HG03439 (cell line): Measurements from ENCODE around the gene COX15.
A peak's percentile ranks its signal among the peaks of the same experiment; 100 is the strongest.
"Not testable (repeated sequence)": the region's sequence is repeated elsewhere in the genome, so short reads cannot be mapped to it uniquely, and the experiment has no call there.

ENCODE experiments used
- ATAC-seq: cut with Tn5 transposase; IDR thresholded peaks from one replicate; pipeline ENCODE4 v1.9.1; 2021; ENCODE audit warnings: mild to moderate bottlenecking, moderate library complexity; ENCODE audit not compliant: unreplicated experiment

The COX15 gene

DNA sequence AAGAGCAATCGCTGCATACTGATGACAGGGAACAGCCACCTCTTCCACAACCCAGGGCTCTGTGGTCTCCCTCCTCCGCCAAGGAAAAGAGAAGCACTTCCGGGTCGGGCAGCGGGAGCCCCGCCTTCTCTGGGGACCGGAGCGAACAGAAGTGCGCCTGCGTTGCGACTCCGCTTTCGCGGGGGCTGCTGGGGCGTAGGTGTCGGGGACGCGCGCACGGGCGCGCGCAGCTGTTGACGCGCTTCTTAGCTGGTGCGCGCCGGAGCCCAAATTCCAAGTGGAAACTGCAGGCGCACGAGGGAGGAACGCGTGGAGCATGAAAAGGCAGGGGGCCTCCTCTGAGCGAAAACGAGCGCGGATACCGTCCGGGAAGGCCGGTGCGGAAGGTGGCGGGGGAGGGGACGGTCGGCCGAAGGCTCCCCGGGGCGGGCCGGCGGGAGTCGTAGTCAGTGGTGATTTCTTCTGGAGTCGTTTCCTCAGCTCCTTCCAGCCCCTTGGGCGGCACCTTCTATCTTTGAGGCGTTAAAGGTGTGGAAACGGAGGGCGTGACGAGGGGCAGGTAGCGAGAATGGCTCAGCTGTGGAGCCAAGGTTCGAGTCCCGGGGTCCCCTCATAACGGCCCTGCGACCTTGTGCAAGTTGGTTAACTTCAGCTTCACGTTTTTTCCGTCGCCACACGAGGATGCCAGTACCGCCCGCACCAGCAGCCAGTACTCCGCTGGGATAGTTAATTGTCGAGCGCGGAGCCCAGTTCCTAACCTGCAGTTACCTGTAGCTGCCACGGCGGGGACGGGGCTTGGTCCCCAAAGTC, at the start of gene COX15, which contains the start of gene CUTC:
COX15 (minus strand) TSS at position 95 of the 810 bp plus-strand sequence; CDS start at position 17, 78 bp downstream.
CUTC (plus strand) TSS at position 202 of the 810 bp plus-strand sequence; CDS start at position 317, 115 bp downstream.
- ATAC-seq, result peak; percentile 90

DNA sequence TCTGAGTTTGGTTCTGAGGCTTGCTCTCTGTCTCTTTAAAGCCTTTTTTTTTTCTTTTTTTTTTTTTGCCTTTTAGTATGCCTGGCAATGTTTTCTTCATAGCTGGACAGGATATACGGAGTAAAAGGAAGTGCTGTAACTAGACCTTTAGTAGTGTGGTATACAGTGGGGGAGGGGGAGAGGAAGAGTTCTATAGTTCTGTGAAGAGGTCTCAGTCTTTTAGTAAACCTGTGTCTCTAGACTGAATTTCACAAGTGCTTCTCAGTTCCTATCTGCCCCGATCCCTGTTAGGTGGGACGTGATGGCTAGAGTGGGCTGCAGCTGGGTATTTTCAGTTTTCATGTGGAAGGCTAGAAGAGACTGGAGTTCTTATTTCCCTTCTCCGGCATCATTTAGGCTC, 47.4 kb upstream of the COX15 start:
- no peak for ATAC-seq

DNA sequence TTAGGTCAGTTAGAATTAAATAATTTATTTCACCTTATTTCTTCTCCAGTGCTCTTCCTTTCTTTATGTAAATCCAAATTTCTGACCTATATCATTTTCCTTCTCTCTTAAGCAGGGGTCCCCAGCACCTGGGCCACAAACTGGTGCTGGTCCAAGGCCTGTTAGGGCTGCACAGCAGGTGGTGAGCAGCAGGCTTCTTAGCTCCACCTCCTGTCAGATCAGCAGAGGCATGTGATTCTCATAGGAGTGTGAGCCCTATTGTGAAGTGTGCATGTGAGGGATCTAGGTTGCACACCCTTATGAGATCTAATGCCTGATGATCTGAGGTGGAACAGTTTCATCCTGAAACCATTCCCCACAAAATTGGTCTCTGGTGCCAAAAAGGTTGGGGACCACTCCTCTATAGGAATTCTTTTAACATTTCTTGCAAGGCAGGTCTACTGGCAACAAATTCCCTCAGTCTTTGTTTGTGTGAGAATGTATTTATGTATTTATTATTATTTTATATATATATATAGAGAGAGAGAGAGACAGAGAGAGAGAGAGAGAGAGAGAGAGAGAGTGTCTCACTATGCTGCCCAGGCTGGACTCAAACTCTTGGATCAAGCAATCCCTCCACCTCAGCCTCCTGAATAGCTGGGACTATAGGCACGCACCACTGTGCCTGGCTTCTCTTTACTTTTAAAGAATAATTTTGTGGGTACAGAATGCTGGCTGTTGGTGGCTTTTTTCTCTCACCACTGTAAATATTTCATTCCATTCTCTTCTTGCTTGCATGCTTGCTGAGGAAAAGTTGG, 46.2 kb upstream of the COX15 start:
- peak; percentile 64 for ATAC-seq

DNA sequence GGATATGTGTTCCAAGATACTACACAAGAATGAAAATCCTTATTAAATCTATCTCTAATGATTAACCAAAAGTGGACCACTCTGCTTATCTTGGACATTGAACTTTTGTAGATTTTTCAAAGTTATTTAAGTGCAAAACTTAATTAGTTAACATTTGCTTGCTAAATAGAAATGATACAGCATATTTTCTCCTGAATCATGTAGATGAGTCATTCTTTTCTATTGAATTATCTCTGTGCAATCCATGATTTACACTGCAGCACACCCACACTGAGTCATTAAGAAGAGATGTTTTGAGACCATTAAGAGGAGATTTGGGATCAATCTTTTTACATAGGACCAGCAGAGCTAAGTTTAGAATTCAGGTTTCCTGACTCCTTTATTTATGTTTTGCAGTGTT, 43.9 kb upstream of the COX15 start:
- no peak for ATAC-seq

DNA sequence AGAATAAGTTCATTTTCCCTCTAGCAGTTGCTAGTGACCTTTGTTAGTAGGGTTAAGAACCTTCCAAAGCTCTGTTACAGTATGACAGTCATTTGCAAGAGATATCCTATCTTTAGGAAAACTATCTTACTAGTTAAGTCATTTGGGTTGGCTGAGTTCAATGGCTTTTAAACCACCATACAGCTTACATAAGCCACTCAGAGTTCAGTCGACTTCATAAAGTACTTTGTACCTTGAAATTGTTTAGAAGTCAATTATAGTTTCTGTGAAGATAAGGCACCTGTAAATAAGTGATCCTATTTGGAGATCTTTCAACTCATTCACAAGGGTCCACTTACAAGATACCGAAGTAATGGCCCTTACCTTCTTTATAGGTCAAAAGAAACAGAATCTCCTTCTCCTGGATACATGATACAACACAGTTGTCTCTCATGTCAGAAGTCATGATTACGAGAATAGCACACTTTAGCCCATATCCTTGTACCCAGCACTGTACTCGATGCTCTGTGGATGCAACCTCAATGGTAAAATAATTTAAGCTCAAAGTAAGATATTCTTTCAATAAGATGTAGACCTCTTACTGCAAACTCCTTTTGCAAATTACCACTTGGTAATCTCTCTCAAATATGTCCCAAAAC, 38.6 kb upstream of the COX15 start:
- no peak for ATAC-seq

DNA sequence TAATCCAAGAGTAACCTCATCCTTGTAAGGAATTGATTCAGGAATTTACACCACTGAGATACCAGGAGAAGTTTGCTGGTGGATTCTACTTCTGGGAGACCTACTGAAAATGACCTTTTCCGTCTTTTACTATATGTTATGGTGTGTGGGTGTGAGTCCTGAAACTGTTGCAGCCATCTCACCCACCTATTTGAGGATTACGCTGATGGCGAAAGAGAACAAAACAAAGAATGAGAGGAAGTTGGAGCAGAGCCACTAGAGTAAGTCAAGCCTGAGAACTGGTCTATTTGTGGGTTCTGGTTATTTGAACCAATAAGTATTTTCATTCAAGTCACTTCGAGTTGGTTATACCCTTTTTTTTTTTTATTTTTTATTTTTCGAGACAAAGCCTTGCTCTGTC, 37.8 kb upstream of the COX15 start:
- ATAC-seq, result no peak

DNA sequence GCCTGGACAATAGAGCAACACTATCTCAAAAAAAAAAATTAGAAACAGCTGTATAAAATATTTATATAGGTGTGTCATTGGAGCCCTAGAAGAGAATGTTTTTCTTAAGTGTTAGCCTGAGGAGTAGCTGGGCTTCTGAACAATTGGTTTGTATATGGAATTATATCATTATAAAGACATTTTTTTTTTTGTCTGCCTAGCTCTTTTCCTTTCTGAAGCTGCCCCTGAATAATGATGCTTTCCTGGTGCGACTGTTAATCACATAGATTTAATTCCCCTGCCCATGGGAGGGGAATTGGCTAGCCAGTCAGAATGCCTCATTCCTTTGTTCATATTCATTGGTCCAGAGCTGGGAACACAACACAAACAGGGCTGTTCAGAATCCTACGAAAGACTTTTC, 36.6 kb upstream of the COX15 start:
- no peak for ATAC-seq

DNA sequence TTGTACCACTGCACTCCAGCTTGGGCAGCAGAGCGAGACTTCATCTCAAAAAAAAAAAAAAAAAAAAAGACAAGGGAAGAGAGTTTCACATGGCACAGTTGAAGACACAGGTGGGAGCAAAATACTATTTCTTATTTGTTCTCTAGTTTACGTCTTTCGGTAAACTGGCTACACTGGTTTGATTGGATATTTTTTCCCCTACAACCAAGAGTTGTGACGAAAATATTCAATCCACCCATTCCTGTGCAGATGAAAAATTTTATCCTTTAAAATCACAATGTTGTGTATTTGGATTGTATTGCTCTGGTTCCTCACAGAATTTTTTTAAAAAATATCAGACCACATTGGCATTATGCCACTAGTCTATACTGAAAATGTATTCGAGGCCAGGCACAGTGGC, 36.0 kb upstream of the COX15 start:
- ATAC-seq, result no peak

DNA sequence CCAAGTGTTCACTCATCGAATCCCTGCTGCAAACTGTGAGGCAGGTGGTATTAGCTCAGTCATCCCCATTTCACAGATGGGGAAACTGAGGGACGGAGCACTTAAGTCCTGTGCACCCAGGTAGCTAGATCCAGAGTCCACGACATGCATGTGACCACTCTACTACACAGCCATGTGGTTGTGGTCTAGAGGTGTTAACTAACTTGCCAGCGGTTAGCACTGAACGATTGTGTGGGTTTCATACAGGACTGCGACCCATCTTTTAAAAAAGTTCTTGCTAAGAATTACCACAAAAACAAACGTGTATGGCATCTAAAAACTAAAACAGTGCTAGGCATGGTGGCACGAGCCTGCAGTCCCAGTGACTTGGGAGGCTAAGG, 34.4 kb upstream of the COX15 start:
- peak; percentile 85 for ATAC-seq

DNA sequence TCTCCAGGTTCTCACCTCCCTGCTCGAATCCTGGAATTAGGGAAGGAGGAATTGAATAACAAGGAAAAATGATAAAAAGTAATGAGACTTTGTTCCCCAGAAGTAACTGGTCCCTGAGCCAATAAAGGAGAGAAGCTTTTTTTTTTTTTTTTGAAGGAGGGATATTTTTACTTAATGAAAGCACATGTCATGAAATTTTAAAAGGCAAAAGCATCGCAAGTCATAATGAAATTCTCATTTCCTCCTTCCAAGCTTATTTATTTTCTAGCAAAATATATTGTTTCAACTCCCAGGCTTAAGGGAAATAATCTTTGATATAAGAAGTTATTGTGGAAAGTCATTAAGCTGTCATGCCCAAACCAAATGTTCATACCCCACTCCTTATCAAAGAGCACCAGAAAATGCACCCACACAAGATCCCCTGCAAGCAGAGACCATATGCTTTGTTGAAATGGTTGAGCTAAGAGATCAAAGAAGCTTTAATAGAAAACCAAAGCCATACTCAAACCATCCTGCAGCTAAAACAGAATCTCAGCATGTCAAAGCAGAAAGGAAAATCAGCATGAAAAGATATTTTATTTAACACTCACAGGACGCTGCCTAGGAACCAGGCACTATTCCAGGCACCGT, 33.9 kb upstream of the COX15 start:
- peak; percentile 33 for ATAC-seq

DNA sequence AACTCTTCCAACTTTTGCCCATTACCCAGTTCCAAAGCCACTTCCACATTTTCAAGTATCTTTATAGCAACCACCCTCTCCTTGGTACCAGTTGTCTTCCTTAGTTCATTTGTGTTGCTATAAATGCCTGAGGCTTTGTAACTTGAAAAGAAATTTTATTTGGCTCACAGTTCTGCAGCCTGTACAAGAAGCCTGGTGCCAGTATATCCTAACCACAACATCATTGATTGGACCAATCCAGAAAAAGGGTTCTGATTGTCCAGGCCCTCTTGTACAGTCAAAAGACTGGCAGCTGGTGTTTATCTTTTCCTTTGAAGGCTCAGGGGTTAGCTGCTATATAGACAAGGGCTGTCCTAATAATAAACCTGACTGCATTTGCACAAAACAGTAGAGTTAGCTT, 29.4 kb upstream of the COX15 start:
- ATAC-seq, result no peak

DNA sequence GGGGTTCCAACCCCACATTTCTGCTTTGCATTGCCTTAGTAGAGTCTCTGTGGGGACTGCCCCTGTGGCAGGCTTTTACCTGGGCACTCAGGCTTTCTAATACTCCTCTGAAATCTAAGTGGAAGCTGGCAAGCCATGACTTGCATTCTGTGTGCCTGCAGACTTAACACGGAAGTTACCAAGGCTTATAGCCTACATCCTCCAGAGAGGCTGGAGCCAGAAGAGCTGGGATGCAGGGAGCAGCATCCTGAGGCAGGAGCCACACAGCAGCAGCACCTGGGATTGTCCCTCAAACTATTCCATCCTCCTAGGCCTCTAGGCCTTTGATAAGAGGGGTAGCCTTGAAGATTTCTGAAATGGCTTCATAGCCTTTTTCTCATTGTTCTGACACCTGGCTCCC, 28.4 kb upstream of the COX15 start:
- no peak for ATAC-seq

DNA sequence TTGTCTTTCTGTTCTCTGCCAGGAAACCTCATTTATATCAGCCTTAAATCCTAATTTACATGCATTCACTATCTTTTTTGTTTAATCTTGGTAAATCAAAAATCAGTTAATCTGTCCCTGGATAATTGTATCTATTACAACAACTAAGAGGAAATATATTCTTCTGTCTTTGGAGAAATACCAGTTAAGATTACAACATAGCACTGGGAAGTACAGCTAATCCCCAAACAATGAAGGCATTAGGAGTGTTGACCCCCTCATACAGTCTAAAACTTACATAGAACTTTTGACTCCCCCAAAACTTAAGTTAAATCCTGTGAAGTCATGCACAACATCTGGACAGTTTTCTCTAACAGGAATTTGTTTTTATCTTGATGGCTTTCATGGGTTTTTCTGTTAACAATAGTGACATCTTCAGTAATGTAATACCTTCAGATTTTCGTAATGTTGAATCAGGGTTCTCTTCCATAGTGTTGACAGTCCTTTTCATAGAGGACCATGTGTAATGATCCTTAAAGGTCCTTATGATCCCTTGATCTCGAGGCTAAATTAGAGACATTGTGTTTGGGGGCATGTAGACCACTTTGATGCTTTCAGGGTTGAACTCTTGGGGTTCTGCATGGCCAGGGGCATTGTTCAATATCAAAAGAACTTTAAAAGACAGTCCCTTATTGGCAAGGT, 26.4 kb upstream of the COX15 start:
- no peak for ATAC-seq

DNA sequence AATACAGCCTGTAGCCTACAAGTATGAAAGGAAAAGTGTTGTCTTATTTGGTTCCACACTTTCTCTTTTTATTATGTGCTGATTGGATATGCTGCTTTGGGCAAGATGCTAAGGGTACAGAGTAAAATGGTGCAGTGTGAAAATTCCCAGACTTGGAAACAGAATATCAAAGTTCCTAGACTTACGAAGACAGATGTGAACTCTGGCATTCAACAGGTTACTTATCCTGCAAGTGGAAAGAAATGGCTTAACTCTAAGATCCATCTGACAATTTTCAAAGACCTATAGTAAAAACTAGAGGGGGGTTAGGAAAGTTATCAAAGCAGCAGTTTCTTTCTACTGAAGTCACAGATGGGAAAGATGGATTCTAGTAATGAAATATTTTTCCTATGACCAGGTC, 24.2 kb upstream of the COX15 start:
- ATAC-seq, result no peak

DNA sequence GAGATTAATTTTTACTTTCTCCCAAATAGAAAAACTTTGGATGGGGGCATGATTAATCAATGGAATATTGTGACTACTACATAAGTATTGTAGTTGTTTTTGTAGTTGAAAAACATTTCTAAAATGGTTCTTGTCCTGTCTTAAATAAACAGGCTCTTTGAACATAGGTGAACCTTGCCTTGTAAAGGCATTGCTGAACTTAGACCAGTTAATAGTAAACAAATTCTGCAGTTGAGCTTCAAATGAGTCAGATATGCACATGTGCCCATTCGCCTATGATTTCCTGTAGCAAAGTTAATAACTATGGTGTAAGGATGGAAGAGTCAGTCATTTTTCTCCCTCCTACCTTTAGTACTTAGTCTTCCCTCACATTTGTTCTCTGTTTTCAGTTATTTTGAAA, 22.7 kb upstream of the COX15 start:
- no peak for ATAC-seq

DNA sequence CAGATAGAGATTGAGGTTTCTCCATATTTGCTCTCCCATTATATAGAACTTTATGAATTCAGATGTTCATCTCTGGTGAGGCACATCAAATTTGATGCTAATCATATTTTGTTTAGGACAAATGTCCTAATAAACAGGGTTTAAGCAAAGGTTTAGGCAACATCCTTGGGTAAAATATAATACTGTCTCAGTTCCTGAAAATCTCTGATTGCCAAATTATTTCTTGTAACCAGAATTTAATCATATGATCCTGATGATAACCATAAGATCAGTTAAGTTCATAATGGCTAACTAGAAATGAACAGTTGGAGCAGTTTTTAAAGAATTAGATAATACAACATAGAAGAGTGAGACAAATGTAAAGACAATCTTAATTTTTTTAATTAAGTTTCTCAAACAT, 18.7 kb upstream of the COX15 start:
- no peak for ATAC-seq

DNA sequence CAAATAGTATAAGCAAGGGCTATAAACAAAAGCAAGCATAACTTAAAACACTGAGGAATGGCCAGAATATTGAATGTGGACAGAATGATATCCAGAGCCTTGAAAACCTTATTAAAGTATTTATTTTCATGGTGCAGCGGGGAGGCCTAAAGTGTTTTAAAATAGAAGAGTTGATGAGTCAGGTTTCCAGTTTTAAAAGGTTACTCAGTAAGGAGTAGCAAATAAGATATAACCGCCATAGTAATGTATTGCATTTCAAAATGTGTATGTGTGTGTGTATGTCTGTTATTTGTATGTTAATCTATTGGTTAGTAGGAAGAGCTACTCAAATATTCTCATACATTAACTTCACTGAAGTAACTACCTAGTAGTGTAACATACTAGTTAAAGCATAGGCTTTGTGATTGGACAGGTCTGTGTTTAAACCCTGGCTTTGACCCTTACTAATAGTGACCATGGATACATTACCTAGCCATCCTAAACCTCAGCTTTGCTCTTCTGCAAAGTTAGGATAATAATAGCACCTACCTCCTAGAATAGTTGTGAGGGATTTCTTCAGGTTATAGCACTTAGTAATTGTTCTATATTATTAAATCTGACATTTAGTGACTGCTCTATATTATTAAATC, 17.0 kb upstream of the COX15 start:
- ATAC-seq, result no peak

DNA sequence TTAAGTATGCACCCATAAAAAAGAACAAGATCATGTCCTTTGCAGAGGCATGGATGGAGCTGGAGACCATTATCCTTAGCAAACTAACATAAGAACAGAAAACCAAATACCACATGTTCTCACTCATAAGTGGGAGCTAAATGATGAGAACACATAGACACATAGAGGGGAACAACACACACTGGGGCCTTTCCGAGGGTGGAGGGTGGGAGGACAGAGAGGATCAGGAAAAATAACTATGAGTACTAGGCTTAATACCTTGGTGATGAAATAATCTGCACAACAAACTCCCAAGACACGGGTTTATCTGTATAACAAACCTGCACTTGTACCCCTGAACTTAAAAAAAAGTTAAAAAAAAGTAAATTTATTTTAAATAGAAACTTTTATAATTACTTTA, 14.2 kb upstream of the COX15 start:
- ATAC-seq, result not testable (repeated sequence)

DNA sequence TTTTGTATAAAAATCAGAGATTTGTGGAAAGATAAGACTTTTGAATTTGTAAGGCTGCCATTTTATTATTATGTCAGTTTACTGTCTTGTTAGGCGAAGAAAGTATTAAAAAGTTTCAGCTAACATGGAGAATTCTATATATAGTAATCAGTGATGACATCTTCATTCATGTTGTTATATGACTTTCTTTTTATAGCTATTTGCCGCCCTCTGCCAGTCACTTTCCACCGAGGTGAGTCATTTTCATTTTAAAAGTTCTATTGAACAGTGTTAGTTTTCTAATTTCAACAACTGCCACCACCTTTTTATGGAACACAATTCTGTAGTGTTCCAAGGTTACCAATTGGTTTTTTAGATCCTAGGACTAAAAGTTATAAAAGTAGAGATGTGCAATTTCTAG, 11.9 kb upstream of the COX15 start:
- ATAC-seq, result no peak

DNA sequence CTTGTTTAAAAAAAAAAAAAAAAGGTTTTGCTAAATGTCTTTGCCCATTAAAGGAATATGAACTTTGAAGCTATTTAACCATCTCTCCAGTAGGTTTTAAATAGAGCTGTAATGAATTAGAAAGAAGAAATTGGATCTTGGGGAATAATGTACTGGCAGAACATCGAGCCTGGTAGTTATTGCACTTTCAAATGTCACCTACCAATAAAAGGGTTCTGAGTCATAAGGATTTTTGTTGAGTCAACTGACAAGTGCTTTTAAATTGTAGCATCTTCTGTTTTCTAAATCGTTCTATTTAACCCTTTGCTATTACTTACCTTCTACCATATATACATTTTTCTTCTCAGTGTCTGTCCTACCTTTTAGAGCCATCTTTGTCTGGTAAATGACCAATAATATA, 10.8 kb upstream of the COX15 start:
- ATAC-seq, result no peak
